Activated CD4-positive, CD25-positive, alpha-beta regulatory T cell (primary cell): Measurements from ENCODE around the gene ZNF618.
"Not testable (repeated sequence)": the region's sequence is repeated elsewhere in the genome, so short reads cannot be mapped to it uniquely, and the experiment has no call there.

ENCODE experiments used
- DNase-seq, 4 experiments: peaks; one replicate each; lab custom pipeline; 2025; lab: John Stamatoyannopoulos, UW

Gene ZNF618

GRCh38 chr9:113988385-113989016 lies 112.4 kb downstream of the ZNF618 start:
- DNase-seq: no peak

- no peak for DNase-seq
These were observed 113.1 kb downstream of the ZNF618 start for GRCh38 chr9:113989017-113989713.

GRCh38 chr9:113989714-113990569 lies 113.8 kb downstream of the ZNF618 start:
- no peak for DNase-seq

- DNase-seq: no peak
These were observed 114.4 kb downstream of the ZNF618 start for GRCh38 chr9:113990570-113990907.

GRCh38 chr9:113990975-113991471 lies 114.9 kb downstream of the ZNF618 start:
- DNase-seq: no peak

- DNase-seq: no peak
These were observed 115.6 kb downstream of the ZNF618 start for GRCh38 chr9:113991714-113992113.

DNA sequence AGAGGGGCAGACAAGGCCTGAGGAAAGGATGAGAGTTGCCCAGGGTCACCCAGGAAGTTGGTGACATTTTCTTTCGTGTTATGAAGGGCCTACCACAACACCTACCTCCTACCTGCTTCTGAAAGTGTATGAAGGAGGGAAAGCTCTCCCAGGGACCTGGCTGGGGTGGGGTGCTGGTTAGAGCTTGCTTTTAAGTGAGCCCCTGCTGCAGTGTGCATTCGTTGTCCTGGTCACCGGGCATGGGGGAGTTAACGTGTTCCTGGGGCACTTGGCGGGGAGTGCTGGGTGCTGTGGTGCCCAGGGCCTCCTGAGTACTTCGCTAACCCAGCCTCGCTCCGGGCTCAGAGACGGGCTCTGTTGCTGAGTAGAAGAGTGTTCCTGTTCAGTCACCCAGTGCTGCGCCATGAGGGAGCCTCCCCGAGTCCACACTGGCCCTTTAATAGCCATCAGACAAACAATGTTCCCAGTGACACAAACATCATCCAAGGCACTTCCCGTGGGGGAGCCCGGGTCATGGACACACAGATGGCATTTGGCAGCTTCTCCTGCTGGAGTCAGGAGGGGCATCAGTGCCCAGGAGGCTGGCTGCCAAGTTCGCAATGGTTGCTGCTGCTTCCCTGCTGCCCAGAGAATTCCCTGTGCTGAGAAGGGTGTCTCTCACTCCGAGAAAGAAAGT lies 116.3 kb downstream of the ZNF618 start:
- no peak for DNase-seq

- DNase-seq: no peak
These were observed 116.9 kb downstream of the ZNF618 start for GRCh38 chr9:113992994-113993393.

- DNase-seq: no peak
These were observed 117.9 kb downstream of the ZNF618 start for GRCh38 chr9:113993838-113994540.

- DNase-seq: no peak
These were observed 119.3 kb downstream of the ZNF618 start for GRCh38 chr9:113995401-113995800.

DNA sequence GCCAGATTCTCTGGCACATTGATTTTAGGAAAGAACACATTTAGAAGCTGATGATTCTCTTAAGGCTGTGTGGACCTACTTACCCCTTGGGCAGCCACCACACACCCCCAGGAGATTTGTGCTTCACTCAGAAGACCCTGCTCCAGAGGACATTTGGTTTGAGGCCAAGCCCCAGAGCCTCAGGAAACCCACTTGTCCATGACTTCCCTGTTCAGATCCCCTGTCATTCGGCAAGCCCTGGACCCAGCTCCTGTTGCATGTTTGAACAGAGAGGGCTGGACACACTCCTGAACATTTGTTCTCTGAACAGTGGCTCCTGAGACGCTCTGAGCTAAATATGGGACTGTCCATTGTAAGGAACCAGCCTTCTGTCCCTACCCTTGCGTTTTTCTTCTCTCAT lies 119.9 kb downstream of the ZNF618 start:
- no peak for DNase-seq

DNA sequence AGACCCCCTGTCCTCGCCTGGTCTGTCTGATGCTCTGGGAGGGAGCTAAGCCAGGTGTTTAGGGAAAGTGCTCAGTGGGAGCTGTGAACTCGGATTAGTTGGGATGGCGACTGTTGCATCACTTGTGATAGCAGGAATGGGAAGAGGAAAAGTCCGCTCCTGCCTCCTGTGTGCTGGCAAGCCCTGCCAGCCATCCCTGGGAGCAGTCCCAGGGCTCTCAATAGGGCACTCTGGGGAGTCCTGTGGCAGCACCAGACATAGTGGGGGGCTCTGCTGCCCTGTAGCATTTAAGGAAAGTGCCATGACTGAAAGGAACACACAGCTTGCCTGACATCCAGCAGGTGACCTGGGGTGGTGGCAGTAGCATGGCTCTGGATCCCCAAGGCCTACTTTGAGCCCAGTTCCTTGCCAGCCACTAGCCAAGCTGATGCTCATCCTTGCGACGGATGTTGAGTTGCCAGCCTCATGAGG lies 120.5 kb downstream of the ZNF618 start:
- DNase-seq: no peak

DNA sequence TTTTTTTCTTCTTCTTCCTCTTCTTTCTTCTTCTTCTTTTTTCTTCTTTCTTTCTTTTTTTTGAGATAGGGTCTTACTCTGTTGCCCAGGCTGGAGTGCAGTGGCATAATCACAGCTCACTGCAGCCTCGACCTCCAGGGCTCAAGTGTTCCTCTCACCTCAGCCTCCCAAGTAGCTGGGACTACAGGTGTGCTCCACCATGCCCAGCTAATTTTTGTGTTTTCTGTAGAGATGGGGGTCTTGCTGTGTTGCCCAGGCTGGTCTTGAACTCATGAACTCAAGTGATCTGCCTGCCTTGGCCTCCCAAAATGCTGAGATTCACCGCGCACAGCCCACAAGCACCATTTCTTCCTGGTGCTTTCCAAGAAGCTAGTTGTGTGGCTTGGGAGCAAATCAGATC lies 121.0 kb downstream of the ZNF618 start:
- not testable (repeated sequence) for DNase-seq

- DNase-seq: no peak
These were observed 121.5 kb downstream of the ZNF618 start for GRCh38 chr9:113997610-113998009.

- DNase-seq: no peak
These were observed 122.0 kb downstream of the ZNF618 start for GRCh38 chr9:113998114-113998513.

DNA sequence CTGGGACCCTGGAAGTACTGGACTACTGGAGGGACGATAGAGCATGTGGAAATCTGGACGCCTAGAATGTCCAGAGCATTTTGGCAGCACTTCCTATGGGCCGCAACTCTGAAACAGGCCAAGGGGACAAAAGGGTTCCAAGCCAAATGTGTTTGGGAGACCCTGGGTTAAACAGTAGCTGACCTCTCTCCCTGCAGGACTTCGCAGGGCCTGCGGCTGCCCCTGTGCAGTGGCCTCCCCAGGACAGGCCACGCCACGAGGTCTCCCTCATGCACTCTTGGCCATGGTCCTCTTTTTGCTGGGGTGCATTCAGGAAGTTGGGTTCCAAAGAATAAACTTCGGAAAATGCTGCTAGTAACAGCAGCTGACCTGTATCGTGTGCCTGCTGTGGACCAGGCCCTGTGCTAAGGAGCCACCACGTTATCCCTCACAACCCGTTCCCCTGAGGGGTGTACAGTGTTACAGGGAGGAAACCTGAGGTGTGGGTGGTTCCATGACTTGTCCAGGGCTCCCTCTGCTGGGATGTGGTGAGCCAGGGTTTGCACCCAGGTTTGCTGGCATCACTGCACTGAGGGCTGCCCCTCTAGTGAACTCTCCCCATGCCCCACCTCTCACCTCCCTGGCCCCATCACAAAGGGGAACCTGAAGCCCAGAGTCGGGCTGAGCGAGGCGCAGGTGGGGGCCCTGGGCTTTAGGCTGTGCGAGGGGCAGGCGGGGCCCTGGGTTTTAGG lies 122.6 kb downstream of the ZNF618 start:
- DNase-seq: no peak

DNA sequence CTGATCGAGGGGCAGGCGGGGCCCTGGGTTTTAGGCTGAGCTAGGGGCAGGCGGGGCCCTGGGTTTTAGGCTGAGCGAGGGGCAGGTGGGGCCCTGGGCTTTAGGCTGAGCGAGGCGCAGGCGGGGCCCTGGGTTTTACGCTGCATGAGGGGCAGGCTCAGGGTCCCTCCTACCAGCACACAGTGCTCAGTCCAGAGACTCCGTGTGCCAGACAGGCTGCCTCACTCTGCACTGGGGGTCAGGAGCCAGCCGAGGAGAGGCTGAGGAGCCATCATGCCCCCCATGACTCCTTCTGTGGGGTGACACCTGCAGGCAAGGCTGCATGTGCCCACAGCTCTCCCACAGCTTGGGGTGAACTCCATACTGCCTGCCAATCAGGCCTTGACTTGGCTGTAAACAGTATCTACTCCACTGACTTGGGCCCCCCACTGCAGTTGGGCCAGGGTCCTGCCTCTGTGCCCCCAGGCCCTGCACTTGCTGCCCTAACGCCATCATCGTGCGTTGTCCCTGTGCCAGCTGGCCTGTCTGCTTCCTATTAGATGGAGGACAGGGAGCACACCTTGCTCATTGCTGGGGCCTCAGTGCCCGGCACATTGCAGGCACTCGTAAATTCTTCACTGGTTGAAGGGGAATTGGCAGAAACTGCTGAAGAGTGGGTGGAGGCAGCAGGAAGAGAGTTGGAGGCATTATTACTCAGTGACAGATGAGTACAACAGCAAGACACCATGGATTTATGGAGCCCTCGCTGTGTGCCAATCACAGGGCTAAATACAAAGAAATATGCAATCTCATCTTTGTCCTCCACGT lies 123.3 kb downstream of the ZNF618 start:
- DNase-seq: no peak

DNA sequence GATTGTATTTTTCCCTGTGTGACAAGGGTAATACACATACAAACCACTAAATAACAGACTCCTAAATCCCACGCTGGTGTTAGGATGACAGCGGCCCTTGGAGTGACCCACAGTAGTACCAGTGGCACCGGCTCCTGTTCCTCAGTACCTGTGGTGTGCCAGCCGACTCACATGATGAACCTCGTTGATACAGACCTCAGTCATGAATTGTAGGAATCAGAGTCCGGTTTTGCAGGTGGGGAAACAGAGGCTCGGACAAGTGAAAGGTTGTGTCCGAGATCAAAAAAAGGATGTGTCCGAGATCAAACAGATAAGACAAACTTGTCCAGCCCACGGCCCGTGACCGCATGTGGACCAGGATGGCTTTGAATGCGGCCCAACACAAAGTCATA lies 124.0 kb downstream of the ZNF618 start:
- DNase-seq: no peak

DNA sequence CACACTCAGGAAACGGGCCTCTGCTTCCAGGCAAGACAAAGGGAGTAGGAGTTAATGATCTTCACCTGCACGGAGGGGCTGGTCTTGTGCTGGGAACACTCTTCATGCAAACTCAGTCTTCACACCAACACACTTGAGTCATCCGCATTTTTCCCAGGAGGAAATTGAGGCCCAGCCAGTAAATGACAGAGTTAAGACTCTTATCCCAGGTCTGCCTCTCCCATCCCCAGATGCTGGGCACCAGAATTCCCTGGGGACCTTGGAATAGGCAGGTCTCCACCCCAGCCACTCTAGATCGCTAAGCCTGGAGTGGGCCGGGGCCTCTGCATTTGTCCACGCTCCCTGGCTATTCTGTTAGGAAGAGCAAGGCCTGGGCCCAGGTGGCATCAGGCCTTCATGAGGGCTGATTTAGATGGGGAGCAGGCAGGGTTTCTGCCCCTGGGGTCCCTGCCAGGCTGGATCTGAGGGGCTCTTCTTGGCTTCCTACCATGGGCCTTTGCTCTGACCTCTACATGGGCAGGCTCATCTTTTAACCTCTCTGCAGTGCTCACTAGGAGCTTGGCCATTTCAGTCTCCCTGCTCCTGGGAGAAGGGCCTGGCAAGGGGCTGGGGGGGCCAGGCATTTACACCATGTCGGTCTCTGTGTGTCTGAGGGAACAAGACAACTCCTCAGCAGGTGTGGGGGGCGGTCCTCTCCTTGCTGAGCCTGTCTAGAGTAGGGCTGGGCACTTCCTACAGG lies 124.7 kb downstream of the ZNF618 start:
- DNase-seq: no peak

DNA sequence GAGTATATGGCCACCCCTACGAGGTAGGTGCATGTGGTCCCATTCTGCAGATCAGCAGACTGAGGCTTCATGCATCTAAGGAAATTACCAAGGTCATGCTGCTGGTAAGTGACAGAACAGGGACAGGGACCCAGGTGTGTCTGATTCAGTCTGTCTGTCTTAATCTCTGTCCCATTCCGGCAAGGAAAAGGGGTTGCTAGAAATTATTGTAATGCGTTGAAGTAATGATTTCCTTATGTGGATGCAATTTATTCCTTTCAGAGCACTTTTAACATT lies 125.2 kb downstream of the ZNF618 start:
- DNase-seq: no peak
